Stimulated activated CD4-positive, alpha-beta T cell treated with anti-CD3 and anti-CD28 coated beads, Interleukin-1b, Interleukin-23, amount 100 ng/mL, for 24 hours (primary cell): Measurements from ENCODE around the gene RTKN.
"Not testable (repeated sequence)": the region's sequence is repeated elsewhere in the genome, so short reads cannot be mapped to it uniquely, and the experiment has no call there.

Experiments
- DNase-seq, 4 experiments: peaks; one replicate each; pipeline ENCODE4 v3.0.0-alpha.2; 2020; ENCODE audit warnings: low read depth in 4 of 4, low spot score in 1 of 4

RTKN gene, protein sequence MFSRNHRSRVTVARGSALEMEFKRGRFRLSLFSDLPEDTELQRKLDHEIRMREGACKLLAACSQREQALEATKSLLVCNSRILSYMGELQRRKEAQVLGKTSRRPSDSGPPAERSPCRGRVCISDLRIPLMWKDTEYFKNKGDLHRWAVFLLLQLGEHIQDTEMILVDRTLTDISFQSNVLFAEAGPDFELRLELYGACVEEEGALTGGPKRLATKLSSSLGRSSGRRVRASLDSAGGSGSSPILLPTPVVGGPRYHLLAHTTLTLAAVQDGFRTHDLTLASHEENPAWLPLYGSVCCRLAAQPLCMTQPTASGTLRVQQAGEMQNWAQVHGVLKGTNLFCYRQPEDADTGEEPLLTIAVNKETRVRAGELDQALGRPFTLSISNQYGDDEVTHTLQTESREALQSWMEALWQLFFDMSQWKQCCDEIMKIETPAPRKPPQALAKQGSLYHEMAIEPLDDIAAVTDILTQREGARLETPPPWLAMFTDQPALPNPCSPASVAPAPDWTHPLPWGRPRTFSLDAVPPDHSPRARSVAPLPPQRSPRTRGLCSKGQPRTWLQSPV

DNA sequence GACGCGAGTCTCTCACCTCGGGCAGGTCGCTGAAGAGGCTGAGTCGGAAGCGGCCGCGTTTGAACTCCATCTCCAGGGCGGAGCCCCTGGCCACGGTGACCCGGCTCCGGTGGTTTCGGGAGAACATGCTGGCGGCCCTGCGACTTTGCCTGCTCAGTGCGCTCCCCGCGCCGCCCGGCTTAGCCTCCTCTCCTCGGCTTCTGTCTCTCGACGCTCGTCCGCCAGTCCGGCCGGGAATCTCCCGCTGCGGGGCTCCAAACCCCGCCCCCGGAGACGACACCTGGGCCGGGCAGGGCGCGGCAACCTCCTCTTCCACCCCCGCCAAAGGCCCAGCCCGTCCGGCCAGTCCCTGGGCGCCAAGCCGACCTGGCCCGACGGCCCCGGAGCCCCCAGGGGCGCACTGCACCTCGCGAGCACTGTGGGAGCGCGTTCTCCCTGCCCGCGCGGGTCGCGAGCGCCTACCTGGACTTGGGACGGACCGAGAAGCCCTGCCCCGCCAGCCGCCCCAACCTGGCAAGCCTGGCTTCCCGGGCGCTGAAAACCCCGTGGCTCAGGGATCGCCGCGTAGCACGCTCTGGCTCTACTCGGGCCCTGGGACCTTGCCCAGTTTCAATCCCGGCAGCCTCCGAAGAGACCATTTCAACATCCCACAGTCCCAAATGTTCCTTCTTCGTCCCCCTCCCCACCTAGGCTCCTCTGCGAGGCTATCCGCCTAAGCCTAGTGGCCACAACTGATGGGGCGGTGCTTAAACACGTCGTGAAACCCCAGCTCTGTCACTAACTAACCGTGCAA is at the start of gene RTKN:
RTKN (minus strand) TSS at position 248 of the 793 bp plus-strand sequence; CDS start at position 127, 121 bp downstream.
- DNase-seq = no peak

DNA sequence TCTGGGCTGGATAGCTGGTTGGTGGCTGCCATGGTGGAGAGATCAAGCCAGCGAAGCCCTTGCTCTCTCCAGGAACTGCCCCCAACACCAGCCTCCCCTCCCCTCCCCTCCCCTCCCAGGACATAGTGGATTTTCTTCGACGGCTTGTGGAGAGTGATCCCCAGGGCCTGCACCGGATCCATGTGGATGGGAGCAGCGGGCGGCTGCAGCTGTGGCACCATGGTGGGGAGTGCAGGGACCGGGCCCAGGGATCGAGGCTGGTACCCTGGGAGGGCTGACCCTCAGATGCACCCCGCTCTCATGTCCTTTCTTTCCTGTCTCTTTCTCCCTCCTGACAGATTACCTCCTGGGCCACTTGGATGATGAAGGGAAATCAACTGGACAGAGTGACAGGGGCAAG is 48.2 kb upstream of the RTKN start:
- no peak for DNase-seq

DNA sequence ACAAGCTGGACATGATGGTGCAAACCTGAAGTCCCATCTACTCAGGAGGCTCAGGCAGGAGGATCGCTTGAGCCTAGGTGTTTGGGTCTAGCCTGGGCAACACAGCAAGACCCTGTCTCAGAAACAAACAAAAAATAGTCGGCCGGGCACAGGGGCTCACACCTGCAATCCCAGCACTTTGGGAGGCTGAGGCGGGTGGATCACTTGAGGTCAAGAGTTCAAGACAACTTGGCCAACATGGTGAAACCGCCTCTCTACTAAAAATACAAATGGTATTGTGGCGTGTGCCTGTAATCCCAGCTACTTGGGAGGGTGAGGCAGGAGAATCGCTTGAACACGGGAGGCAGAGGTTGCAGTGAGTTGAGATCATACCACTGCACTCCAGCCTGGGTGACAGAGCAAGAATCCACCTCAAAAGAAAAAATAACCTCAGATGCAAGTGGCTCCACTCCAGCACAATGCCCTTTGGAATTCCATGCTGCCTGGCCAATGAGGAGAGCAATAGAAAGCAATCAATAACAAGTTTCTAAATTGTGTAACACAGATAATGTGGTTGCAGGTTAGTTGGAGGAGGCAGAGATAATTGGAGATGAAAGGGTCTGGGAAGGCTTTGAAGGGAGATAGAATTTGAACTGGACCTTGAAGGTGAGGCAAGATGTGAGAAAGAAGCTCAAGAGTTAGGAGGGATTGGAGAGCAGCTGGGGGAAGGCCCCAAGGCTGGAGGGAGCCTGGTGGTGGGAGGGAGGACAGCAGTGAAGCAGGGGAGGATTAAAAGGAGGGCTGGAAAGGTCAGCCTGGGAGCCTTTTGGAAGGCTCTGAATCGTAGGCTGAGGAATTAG is 47.1 kb upstream of the RTKN start:
- no peak for DNase-seq

DNA sequence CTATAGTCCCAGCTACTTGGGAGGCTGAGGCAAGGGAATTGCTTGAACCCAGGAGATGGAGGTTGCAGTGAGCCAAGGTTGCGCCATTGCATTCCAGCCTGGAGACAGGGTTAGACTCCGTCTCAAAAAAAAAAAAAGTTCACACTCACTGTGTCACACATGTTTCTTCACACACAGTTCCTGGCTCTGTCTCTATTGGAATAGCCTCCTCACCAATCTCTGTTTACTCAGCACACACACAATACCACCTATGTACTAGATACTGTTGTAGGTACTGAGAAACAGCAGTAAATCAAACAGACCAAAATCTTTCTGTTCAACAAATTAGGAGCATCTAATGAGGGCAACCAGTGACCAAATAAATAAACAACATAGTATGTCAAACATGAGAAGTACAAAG is 44.4 kb upstream of the RTKN start:
- DNase-seq = no peak

DNA sequence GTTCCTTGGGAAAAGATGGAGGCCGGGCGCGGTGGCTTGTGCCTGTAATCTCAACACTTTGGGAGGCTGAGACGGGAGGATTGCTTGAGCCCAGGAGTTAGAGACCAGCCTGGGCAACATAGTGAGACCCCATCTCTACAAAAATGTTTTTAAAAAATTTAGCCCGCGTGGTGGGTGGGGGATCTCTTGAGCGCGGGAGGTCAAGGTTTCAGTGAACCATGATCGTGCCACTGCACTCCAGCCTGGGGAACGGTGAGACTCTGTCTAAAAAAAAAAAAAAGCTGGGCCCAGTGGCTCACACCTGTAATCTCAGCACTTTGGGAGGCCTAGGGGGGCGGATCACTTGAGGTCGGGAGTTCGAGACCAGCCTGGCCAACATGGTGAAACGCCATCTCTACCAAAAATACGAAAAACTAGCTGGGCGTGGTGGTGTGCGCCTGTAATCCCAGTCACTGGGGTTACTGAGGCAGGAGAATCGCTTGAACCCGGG is 42.0 kb upstream of the RTKN start:
- not testable (repeated sequence) for DNase-seq

DNA sequence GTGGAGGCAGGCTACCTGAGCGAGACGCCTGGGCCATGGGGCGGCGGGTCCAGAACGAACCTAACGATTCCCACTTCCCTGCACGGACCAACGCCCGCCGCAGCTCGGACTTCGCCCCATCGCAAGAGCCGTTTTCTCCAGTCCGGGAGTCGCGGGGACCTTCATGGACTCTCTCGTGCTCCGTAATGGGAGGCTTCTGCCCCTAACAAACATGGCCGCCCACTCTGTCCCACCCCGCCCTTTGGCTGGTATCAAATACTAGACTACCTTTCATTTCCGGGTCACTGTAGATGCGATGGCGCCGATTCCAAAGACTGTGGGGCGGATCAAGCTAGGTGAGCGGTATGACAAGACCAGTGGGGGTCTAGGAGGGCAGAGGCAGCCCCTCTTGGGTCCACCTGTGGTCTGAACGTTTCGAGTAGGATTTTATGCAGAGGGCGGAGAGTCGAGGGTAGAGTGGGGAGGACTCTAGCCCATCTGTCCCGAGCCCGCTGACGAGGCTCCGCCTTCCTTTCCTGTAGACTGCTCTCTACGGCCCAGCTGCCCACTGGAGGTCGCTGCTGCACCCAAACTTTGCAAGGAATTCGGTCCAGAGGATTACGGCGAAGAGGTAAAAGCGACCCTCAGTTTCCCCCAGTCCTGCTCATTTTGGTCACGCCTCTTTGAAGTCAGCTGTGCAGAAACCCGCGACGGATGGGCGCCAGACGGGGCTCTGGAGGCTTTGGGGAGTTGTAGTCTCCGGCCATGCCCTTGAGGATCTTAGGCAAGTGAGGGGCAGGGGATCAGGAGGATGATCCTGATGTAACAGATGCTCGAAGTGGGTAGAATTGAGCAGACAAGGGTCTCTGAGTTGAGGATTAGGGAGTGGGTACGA is 41.3 kb upstream of the RTKN start, which contains the start of the genes CCDC142 and TTC31:
CCDC142 (minus strand) TSS at position 198 of the 874 bp plus-strand sequence; CDS start at position 37, 161 bp downstream.
TTC31 (plus strand) TSS at position 281 of the 874 bp plus-strand sequence; CDS start at position 296, 15 bp downstream.
- DNase-seq = peak; percentile 81 to 91 (median 84)

DNA sequence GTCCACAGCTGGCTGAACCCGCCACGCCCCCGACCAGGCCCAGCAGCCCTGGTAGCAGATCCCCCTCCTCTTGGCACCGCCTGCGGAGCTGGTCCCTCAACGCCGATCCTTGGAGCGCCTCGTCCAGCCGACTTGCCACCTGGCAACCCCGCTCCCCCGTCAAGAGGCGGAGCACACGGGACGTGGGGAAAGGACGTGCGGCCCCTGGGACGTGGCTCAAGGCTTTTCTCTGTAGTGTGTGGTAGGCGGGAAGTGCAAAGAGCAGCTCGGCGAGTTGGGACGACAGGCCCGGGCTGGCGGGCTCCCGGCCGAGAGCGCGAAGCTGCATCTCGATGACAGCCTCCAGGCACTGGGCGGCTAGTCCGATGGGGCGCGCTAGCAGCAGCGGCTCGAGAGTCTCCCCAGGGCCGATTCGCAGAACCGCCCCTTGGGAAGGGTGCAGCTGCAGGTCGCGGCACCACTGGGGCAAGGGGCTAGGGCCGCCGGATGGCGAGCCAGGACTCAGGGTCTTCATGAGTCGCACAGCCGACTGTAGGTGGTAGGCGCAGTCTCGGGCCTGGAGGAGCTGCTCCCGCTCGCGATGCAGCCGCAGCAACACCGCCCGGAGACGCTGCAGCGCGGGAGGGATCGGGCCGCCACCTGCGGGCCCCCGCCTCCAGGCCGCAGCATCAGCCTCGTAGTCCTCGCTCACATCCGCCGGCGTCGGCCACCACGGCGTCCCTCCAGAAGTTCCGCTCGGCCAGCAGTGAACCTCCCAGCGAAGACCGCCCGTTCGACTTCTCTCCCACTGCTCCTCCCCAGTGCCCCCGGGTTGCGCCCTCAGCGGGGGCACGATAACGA is 40.4 kb upstream of the RTKN start:
- no peak for DNase-seq

DNA sequence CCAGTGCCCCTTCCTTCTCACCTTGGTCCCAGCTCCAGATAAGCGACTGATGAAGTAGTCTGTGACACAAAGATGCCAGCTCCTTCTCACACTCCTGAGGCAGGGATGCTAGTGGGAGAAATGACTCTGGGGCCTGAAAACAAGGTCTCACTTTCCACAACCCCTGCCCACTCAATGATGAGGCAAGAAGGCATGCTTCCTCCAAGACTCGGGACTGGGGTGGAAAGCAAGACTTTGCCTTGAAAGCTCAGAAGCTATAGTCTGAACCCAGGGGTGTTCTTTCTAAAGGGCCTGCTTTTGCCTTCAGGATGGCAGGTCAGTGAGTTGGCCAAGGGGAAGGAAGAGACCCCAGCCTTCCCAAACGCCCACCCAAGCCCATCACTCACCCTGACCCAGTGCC is 39.7 kb upstream of the RTKN start:
- no peak for DNase-seq

DNA sequence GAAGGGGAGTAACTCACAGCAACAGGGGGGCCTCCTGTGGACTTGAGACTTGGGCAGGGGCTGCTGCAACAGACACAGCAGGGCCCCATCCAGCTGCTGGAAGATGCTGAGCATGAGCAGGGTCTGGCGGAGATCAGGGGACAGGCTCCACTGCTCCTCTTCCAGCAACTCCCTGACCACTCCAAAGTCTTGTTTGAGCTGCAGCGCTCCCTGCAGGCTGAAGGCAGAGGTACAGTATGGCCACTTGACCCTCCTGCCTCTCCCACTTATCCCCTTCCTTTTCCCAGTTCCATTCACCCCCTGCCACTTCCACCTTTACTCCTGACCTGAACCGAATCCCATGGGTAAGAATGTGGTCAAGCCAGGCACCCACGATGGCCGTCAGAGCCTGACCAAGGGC is 33.2 kb upstream of the RTKN start:
- no peak for DNase-seq

DNA sequence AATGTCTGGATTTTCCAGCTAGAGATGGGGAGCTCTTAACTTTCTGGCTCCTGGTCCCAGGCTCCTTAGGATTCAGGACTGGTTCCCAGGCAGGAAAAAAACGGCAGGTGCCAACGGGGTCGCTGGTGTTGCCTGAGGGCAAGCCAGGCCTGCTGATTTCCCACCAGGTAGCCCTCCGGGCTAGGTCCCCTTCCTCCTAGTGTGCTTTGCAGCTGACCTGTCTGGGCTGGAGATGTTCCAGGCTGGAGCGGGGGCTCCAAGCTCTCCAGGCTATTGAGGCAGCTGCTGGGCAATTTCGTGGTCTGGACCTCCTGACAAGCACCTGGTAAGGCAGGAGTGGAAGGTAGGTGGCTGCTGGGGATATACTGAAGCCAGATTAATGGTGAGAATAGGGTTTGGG is 32.7 kb upstream of the RTKN start:
- DNase-seq = no peak

DNA sequence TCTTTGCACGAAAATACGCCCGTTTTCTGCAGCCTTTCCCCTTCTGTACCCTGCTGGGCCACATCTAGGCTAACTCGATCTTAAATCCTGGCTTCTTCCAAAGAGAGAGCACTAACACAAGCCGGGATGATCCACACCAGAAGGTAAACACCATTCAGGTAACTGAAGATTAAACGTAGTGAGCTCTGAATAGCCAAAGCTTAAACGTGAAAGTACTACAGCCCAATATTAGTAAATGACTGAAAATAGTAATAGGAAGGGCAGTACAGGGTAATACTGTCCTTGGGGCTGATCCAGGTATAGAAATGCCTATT is 31.2 kb upstream of the RTKN start:
- DNase-seq = no peak

DNA sequence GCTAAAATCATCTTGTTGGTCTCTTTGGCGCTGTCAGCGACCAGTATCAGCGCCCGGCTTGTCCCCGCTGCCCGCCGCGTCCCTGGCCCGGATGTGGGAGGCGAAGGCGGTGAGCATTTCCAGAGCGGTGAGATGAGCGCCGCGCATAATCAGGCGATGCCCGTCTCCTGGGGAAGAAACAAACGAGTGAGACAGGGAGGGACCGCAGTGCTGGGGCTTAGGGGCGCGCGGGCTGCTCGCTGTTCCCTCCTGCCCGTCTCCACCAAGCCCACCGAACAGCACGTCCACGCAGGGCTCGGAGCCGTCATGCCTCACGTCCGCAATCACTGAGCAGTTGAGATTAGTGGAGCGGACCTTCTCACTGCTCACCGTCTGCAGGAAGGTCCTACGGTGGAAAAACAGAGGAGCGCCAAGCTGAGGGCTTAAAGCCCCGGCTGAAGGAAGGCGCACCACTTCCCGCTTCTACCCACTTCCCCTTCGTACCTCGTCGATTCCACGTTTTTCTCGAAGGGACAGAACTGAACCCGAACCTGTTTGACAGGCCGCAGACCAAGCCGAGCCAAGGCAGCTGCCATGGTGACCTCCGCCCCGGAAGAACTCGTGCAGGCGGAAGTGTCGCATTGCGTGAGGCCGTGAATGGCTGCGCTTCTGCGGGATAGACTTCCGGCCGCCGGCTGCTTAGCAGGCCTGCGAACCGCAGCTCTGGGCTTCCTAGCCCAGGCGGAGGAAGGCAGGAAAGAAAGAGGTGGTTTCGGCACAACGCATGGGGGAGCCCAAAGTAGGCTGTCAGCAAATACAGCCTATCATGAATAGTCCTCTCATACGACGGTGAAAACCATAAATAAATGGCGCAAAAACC is 30.6 kb upstream of the RTKN start, which contains the start of gene MRPL53:
MRPL53 (minus strand) TSS at position 595 of the 859 bp plus-strand sequence; CDS start at position 575, 20 bp downstream.
- DNase-seq = peak; percentile 94 to 98 (median 96)

DNA sequence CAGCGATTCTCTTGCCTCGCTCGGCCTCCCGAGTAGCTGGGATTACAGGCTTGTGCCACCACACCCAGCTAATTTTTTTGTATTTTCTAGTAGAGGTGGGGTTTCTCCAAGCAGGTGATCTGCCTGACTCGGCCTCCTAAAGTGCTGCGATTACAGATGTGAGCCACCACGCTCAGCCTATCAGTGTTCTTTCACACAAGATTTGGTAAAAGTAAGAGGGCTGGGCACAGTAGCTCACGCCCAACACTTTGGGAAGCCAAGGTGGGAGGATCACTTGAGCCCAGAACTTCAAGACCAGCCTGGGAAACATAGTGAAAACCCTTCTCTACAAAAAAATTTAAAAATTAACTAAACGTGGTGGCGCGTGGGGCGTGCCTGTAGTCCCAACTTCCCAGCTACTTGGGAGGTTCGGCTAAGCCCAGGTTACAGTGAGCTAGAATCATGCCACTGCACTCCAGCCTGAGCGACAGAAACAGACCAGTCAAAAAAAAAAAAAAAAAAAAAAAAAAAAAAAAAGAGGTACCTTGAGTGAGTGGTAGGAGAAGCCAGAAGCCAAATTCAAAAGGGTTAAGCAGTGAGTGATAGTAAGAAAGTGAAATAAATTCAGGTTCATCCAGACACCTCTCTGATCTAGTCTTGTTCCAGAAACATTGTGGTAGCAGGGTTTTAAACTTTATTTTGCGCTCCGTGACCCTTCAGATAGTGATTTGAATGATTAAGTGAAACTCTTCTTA is 29.8 kb upstream of the RTKN start:
- DNase-seq = no peak

DNA sequence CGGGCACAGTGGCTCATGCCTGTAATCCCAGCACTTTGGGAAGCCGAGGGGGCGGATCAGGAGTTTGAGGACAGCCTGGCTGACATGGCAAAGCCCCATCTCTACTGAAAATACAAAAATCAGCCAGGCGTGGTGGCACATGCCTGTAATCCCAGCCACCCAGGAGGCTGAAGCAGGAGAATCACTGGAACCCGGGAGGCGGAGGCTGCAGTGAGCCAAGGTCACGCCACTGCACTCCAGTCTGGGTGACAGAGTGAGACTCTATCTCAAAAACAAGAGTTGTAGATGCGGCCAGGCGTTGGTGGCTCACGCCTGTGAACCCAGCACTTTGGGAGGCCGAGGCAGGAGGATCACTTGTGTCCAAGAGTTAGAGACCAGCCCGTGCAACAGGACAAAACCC is 29.0 kb upstream of the RTKN start:
- not testable (repeated sequence) for DNase-seq

DNA sequence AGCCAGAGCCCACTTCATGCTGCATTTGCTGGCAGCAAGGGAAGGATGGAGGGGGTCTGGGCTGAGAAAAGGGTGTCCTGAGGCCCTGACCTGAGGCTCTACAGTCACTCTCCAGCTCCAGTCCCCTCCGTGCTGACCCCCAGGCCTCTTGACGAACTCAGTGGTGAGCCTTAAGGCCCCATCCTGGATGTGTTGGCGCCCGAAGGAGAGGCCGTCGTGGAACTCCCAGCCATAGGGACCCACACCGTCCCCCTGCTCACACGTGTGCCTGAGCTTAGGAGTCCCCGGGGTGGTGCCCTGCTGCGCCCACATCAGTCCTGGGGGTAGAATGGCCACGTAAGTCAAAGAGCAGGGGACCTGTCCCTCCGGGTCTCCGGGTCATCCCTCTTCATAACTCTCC is 22.7 kb upstream of the RTKN start:
- no peak for DNase-seq

DNA sequence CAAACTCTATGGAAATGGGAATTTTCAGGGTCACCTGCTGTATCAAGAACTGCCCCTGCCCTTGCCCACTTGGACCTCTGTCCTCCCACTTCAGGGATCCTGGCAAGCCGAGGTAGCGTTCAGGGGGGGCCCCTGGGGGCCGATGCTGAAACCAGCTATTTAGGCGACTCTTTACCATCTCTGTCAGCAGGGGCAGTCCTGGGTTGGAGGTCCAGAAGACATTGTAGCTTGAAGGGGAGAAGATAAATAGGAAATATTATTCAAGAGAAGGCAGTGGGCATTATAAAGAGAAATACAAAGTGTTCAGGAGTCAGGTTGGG is 21.0 kb upstream of the RTKN start:
- no peak for DNase-seq

DNA sequence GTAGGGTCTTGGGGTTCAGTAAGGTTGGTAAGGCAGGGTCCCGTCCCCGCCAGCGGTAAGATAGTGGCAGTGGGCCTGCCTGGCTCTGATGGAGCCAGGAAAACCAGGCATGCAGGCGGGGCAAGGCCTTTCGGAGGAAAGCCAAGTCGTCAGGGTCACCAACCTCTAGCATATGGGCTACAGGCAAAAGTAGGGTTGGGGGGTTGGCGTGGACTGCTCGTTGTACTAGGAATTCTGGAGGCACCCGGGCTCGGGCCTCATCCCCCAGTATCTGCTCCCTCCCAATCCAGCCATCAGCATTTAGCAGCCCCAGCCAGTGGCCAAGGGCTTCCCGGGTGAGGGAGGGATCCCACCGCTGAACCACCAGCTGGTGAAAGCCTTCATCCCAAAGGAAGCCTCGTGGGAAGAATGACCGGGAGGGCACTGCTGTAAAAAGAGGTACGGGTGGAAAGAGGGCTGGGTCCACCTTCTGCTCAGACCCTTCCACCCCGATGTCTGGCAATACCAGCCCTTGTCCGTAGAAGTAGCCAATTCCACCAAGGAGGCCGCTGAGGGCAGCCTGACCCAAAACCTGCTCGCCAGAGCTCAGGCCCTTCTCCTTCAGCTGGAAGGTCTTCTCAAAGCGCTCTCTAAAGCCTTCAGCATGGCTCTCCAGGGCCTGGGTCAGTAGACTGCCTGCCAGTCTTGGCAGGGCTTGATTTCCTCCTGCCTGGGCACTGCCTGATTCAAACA is 20.5 kb upstream of the RTKN start:
- no peak for DNase-seq
